Coronary artery (tissue), 2 donors: ENCODE measurements around the gene STUB1.

Experiments used
- DNase-seq: peaks from one replicate; pipeline ENCODE4 v3.0.0-alpha.2; 2017; ENCODE audit warnings: low spot score
- H3K27ac ChIP-seq, 2 donors: fragments of 200-600 bp; sonication (generic); one replicate each; pipeline ENCODE4 v1.5.1; 2016 to 2019
- H3K4me3 ChIP-seq: fragments of 200-600 bp; sonication (generic); 2 replicates; pipeline ENCODE4 v1.5.1; 2016; ENCODE audit warnings: mild to moderate bottlenecking, moderate library complexity
- TF ChIP-seq, protein P1 (sequence below): fragments of 200-600 bp; sonication (generic); IDR thresholded peaks from one replicate; pipeline ENCODE4 v1.5.1; 2019; ENCODE audit warnings: antibody characterized with exemption

The STUB1 gene

DNA sequence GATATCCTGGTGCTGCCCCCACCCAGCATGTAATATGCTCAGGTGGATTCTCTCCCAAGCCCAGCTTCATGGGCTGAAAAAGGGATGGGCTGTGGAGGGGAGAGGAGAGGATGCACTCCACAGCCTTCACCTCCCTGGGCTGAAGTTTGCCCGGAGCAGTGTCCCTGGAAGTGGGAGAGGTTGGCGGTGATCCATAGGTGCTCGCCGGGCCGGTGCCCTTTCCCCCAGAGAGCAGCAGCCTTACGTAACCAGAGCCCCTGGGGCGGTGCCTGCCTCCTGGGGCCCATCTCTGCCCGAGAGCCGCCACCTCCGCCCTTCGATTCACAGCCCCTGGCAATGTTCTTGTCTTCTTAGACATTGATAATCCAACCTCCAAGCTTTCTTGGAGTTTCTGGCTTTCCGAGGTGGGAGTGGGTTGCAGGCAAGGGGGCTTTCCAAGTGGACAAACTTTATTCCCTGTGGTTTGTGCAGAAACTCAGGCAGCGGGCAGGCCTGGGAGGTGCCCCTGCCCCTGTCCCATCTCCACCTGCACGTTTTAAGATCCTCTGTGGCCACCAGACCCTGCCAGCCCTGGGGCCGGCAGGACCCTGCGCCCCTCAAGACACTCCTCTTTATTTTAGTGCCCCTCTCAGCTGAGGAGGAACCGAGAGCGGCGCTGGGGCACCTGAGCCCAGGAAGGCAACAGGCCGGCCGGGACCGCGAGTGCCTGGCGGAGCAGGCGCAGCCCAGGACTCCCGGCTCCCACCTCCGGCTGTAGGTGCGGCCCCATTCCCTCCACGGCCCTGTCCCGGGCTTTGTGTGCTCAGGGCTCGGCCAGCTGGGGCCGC lies 34.1 kb upstream of the STUB1 start:
- no peak overlapping the region for H3K27ac ChIP-seq
- H3K4me3 ChIP-seq = no peak overlapping the region
- TF ChIP-seq, protein P1, sequence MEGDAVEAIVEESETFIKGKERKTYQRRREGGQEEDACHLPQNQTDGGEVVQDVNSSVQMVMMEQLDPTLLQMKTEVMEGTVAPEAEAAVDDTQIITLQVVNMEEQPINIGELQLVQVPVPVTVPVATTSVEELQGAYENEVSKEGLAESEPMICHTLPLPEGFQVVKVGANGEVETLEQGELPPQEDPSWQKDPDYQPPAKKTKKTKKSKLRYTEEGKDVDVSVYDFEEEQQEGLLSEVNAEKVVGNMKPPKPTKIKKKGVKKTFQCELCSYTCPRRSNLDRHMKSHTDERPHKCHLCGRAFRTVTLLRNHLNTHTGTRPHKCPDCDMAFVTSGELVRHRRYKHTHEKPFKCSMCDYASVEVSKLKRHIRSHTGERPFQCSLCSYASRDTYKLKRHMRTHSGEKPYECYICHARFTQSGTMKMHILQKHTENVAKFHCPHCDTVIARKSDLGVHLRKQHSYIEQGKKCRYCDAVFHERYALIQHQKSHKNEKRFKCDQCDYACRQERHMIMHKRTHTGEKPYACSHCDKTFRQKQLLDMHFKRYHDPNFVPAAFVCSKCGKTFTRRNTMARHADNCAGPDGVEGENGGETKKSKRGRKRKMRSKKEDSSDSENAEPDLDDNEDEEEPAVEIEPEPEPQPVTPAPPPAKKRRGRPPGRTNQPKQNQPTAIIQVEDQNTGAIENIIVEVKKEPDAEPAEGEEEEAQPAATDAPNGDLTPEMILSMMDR = no peak
- no peak for DNase-seq

DNA sequence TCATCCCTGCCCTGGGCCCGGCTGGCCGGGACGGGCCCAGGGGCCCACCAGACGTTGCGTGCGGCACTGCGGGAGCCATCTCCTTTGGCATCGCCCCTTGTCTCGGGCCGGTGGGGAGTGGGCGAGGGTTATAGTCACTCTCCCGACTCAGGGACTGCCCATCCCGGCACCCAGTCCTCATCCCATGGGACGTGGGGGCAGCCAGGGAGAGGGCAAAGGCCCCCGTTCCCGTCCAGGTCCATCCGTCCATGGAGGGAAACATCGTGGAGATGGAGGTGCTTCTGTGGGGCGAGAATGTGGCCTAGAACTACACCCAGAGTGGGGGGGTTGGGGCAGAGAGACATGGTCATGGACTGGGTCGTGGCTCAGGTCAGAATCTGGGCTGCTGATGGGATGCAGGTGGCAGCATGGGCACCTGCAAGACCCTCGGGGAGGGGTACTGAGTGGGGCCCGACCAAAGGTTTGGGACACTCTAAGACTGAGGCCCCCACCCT lies 33.5 kb upstream of the STUB1 start:
- Histone ChIP-seq H3K27ac (no peak overlapping the region), H3K4me3 (no peak overlapping the region)
- no peak for DNase-seq
- TF ChIP-seq, protein P1 = no peak

DNA sequence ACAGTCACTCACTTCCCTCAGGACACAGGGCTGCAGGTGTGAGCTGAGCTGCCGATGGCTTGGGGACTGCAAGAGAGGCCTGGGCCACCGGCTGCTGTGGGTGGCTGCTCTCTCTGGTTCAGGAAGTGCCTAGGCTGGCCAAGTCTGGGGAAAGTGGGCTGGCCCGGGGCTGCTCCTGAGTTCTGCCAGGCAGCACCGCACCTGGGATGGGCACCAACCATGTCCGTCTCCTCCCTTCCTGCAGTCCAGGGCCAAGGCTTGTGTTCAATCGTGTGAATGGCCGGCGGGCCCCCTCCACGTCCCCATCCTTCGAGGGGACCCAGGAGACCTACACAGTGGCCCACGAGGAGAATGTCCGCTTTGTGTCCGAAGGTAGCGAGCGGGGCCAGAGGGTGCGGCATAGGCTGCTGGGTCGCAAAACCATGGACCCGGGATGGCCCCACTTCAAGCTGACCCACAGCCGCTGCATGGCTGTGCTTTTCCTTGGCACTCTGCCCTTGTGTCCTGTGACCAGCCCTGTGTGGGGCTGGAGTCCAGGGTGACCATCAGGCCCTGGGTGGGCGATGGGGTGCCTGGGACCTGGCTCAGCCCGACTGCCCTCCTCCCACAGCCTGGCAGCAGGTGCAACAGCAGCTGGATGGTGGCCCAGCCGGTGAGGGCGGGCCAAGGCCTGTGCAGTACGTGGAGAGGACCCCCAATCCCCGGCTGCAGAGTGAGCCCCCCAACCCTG lies 32.9 kb upstream of the STUB1 start:
- no peak overlapping the region for H3K27ac ChIP-seq
- TF ChIP-seq, protein P1 = no peak
- H3K4me3 ChIP-seq = peak overlapping the region; percentile 78
- DNase-seq = no peak

DNA sequence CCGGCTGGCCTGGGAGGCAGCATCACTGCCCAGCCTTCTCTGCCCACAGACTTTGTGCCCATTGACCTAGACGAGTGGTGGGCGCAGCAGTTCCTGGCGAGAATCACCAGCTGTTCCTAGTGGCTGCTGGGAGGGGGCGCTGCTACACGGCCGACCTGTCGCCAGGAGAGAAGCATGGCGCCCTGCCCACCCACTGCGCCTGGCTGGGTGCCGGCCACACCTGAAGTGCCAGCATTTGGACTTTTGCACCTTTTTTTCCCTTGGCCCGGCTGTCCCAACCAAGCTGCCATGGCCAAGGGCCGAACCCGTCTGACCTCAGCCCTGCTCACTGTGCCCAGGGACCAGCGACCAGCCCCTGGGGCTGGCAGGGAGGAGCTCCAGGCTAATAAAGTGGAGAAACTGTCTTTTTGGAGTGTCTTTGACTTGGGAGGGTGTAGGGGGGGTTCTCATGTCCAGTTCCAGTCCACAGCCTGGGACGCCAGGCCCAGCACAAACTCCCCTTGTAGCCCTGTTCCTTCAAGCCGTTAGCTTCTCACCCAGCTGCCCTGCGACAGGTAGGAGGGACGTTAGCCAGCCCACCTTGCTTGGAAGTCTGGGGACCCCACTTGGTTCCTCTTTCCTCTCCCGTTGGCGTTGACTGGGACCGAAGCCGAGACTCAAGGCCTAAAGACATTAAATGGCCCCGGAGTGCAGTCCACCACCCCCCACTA lies 32.0 kb upstream of the STUB1 start:
- TF ChIP-seq, protein P1 = no peak
- DNase-seq = no peak
- Histone ChIP-seq H3K4me3 (peak overlapping the region; percentile 78), H3K27ac (peak overlapping the region; percentile 71 to 87)

DNA sequence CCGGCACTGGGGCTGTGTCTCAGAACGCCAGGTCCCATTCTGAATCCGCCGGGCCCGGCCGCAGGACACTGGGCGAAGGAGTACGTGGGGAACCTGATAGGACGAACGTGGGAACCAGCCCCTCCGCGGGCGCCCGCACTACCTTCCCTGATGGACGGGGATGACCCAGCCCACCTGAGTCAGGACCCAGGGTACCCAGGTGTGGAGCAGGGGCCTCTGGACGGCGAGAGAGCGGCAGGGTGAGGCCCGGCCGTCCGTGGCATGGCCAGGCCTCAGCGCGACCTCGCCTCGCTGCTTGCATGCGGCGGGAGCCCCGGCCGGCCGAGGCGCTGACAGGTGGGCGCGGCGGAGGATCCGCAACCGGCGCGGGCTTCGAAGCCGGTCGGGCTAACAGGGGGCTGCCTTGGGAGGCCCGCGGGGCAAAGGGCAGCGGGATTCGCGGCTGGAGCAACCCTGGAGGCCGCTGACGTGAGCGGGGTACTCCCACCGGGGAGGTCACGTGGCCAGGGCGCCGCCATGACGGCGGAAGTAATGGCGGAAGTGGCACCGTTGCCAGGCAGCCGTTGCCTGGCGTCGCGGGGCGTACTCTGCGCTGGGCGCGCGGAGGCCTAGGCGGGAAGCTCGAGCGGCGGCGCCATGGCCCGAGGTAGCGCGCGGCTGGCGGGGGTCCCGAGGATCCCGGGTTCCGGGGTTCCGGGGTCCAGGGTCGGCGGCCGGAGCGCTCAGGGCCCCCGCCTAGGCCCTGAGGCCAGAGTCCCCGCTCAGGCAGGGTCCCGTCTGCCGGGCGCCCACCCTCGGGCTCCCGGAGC lies 31.2 kb upstream of the STUB1 start, which contains the start of gene WDR90:
Gene WDR90 (plus strand): TSS at position 585 of the 809 bp plus-strand sequence. CDS start 52 bp downstream, at position 637.
- peak within 1 kb of the TSS; percentile 71 to 87 for H3K27ac ChIP-seq
- TF ChIP-seq, protein P1 = no peak
- peak; percentile 94 for DNase-seq
- peak within 1 kb of the TSS; percentile 78 for H3K4me3 ChIP-seq

DNA sequence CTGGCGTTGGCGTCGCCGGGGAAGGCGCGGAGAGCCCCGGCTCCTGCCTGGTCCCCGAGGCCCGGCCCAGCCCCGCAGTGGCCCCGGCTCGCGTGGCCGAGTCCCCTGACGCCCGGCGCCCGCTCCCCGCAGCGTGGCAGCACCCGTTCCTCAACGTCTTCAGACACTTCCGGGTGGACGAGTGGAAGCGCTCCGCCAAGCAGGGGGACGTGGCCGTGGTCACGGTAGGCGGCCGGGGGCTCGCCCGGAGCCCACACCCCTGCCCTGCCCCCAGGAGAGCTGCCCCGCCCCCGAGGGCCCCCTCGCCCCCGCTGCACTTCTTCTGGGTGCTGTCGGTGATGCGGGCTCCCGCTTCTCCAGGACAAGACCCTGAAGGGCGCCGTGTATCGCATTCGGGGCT lies 30.6 kb upstream of the STUB1 start:
- Histone ChIP-seq H3K4me3 (peak overlapping the region; percentile 78), H3K27ac (peak overlapping the region; percentile 71 to 87)
- DNase-seq = no peak
- TF ChIP-seq, protein P1 = no peak
